ENCODE results near the gene AK8. TPM values are rescaled to one million over a fixed set of nuclear protein-coding genes. Genes with fewer than 3 reads are reported as not detected.

AK8 gene
- total and polyA plus RNA-seq, 2 experiments from 2014 or later = 0.14 to 0.78 TPM

DNA sequence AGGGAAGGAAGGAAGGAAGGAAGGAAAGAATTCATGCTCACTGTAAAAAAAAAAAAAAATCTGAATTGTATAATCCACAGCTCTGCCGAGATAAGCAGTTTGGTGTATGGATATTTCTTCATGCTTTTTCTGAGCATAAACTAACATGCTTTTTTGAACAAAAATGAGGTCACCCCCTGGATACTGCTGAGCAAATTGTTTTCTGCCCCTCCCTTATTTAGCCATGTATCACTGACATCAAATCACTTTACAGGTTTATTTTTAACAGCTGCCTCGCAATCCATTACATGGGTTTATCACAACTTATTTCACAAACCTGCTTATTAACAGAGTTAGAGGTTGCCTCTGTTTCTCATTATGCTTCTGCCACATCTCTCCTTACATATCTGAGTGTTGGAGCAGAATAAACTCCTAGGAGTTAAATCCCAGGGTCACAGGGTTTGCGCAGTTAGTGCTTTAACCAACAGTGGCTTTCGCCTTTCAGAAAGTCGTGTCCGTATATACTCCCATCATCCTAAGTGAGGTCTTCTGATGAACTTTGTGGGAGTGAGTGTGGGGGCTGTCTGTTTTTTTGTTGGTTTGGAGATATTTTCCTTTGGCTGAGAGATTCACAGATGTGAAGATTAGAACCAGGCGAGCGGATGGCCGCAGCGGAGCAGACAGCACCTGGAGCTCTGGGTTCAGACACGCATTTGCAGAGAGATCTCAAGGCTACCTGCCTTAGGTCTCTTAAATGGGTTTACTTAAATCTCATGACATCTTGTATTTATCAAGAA lies 57.7 kb downstream of the AK8 start (continued):
- TF ChIP-seq, protein P1, sequence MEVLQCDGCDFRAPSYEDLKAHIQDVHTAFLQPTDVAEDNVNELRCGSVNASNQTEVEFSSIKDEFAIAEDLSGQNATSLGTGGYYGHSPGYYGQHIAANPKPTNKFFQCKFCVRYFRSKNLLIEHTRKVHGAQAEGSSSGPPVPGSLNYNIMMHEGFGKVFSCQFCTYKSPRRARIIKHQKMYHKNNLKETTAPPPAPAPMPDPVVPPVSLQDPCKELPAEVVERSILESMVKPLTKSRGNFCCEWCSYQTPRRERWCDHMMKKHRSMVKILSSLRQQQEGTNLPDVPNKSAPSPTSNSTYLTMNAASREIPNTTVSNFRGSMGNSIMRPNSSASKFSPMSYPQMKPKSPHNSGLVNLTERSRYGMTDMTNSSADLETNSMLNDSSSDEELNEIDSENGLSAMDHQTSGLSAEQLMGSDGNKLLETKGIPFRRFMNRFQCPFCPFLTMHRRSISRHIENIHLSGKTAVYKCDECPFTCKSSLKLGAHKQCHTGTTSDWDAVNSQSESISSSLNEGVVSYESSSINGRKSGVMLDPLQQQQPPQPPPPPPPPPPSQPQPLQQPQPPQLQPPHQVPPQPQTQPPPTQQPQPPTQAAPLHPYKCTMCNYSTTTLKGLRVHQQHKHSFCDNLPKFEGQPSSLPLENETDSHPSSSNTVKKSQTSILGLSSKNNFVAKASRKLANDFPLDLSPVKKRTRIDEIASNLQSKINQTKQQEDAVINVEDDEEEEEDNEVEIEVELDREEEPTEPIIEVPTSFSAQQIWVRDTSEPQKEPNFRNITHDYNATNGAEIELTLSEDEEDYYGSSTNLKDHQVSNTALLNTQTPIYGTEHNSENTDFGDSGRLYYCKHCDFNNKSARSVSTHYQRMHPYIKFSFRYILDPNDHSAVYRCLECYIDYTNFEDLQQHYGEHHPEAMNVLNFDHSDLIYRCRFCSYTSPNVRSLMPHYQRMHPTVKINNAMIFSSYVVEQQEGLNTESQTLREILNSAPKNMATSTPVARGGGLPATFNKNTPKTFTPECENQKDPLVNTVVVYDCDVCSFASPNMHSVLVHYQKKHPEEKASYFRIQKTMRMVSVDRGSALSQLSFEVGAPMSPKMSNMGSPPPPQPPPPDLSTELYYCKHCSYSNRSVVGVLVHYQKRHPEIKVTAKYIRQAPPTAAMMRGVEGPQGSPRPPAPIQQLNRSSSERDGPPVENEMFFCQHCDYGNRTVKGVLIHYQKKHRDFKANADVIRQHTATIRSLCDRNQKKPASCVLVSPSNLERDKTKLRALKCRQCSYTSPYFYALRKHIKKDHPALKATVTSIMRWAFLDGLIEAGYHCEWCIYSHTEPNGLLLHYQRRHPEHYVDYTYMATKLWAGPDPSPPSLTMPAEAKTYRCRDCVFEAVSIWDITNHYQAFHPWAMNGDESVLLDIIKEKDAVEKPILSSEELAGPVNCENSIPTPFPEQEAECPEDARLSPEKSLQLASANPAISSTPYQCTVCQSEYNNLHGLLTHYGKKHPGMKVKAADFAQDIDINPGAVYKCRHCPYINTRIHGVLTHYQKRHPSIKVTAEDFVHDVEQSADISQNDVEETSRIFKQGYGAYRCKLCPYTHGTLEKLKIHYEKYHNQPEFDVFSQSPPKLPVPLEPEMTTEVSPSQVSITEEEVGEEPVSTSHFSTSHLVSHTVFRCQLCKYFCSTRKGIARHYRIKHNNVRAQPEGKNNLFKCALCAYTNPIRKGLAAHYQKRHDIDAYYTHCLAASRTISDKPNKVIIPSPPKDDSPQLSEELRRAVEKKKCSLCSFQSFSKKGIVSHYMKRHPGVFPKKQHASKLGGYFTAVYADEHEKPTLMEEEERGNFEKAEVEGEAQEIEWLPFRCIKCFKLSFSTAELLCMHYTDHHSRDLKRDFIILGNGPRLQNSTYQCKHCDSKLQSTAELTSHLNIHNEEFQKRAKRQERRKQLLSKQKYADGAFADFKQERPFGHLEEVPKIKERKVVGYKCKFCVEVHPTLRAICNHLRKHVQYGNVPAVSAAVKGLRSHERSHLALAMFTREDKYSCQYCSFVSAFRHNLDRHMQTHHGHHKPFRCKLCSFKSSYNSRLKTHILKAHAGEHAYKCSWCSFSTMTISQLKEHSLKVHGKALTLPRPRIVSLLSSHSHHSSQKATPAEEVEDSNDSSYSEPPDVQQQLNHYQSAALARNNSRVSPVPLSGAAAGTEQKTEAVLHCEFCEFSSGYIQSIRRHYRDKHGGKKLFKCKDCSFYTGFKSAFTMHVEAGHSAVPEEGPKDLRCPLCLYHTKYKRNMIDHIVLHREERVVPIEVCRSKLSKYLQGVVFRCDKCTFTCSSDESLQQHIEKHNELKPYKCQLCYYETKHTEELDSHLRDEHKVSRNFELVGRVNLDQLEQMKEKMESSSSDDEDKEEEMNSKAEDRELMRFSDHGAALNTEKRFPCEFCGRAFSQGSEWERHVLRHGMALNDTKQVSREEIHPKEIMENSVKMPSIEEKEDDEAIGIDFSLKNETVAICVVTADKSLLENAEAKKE (CRISPR knock-in tag; IDR thresholded peaks at IDR 0.05) = no peak
- TF ChIP-seq CREB1 (CRISPR knock-in tag; IDR thresholded peaks at IDR 0.05; ENCODE audit: low read depth) (no peak), ZNF114 (CRISPR knock-in tag; IDR thresholded peaks at IDR 0.05) (no peak), JUNB (IDR thresholded peaks at IDR 0.05; ENCODE audit: unreplicated experiment) (no peak)

DNA sequence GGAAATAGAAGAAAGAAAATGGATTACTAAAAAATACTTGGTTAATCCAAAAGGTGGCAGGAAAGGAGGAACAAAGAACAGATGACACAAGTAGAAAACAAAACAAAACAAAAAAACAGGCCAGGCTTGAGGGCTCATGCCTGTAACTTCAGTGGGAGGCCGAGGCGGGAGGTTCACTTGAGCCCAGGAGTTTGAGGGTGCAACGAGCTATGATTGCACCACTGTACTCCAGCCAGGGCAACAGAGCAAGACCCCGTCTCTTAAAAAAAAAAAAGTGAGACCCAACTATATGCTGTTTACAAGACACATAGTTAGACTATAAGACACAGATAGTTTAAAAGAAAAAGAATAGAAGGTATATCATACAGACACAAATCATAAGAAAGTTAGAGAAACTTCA lies 59.5 kb downstream of the AK8 start:
- Mint-ChIP-seq H3K27me3 (ENCODE audit: insufficient read depth, low read depth, poor library complexity) (peaks cover 7% of the 10 kb centered on the region), H3K4me3 (no peak overlapping the region), H3K9me3 (no peaks in the 10 kb centered on the region), H3K36me3 (ENCODE audit: low read depth) (no peaks in the 10 kb centered on the region), H3K27ac (no peak overlapping the region), H3K4me1 (peaks cover 14% of the 10 kb centered on the region)
- H3K4me2 ChIP-seq = no peak overlapping the region
- no peak overlapping the region for H3K4me3 ChIP-seq
- no peaks in the 10 kb centered on the region for H4K20me1 ChIP-seq (replicated peaks; ENCODE audit: insufficient read depth)
- ATAC-seq = no peak
- H3K9me2 ChIP-seq (ENCODE audit: insufficient read depth) = no peaks in the 10 kb centered on the region
- no peaks in the 10 kb centered on the region for H3F3A ChIP-seq (replicated peaks; ENCODE audit: low read depth)
- no peaks in the 10 kb centered on the region for H3K4me1 ChIP-seq (ENCODE audit: insufficient read depth)
- H3K36me3 ChIP-seq (ENCODE audit: insufficient read depth) = no peaks in the 10 kb centered on the region
- H3K27me3 ChIP-seq (ENCODE audit: insufficient read depth) = no peaks in the 10 kb centered on the region
- no peak for DNase-seq (ENCODE audit: low spot score)
- no peaks in the 10 kb centered on the region for H3K79me2 ChIP-seq (replicated peaks; ENCODE audit: insufficient read depth)
- no peak overlapping the region for H3K27ac ChIP-seq (ENCODE audit: low read depth)
- H2AFZ ChIP-seq = no peak overlapping the region
- TF ChIP-seq, protein P2, sequence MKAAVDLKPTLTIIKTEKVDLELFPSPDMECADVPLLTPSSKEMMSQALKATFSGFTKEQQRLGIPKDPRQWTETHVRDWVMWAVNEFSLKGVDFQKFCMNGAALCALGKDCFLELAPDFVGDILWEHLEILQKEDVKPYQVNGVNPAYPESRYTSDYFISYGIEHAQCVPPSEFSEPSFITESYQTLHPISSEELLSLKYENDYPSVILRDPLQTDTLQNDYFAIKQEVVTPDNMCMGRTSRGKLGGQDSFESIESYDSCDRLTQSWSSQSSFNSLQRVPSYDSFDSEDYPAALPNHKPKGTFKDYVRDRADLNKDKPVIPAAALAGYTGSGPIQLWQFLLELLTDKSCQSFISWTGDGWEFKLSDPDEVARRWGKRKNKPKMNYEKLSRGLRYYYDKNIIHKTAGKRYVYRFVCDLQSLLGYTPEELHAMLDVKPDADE (IDR thresholded peaks at IDR 0.05) = no peak
- no peak for TF ChIP-seq CREB1 (CRISPR knock-in tag; IDR thresholded peaks at IDR 0.05; ENCODE audit: low read depth)
- TF ChIP-seq JUNB (IDR thresholded peaks at IDR 0.05; ENCODE audit: unreplicated experiment) = no peak
- TF ChIP-seq EZH2phosphoT487 (IDR thresholded peaks at IDR 0.05; ENCODE audit: unreplicated experiment) = no peak
- TF ChIP-seq, protein P3, sequence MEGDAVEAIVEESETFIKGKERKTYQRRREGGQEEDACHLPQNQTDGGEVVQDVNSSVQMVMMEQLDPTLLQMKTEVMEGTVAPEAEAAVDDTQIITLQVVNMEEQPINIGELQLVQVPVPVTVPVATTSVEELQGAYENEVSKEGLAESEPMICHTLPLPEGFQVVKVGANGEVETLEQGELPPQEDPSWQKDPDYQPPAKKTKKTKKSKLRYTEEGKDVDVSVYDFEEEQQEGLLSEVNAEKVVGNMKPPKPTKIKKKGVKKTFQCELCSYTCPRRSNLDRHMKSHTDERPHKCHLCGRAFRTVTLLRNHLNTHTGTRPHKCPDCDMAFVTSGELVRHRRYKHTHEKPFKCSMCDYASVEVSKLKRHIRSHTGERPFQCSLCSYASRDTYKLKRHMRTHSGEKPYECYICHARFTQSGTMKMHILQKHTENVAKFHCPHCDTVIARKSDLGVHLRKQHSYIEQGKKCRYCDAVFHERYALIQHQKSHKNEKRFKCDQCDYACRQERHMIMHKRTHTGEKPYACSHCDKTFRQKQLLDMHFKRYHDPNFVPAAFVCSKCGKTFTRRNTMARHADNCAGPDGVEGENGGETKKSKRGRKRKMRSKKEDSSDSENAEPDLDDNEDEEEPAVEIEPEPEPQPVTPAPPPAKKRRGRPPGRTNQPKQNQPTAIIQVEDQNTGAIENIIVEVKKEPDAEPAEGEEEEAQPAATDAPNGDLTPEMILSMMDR (conservative IDR thresholded peaks at IDR 0.05; ENCODE audit: low read depth in 2 of 2) = no peak
- TF ChIP-seq EZH2 (IDR thresholded peaks at IDR 0.05; ENCODE audit: low read depth, unreplicated experiment) = no peak
- TF ChIP-seq, protein P4, sequence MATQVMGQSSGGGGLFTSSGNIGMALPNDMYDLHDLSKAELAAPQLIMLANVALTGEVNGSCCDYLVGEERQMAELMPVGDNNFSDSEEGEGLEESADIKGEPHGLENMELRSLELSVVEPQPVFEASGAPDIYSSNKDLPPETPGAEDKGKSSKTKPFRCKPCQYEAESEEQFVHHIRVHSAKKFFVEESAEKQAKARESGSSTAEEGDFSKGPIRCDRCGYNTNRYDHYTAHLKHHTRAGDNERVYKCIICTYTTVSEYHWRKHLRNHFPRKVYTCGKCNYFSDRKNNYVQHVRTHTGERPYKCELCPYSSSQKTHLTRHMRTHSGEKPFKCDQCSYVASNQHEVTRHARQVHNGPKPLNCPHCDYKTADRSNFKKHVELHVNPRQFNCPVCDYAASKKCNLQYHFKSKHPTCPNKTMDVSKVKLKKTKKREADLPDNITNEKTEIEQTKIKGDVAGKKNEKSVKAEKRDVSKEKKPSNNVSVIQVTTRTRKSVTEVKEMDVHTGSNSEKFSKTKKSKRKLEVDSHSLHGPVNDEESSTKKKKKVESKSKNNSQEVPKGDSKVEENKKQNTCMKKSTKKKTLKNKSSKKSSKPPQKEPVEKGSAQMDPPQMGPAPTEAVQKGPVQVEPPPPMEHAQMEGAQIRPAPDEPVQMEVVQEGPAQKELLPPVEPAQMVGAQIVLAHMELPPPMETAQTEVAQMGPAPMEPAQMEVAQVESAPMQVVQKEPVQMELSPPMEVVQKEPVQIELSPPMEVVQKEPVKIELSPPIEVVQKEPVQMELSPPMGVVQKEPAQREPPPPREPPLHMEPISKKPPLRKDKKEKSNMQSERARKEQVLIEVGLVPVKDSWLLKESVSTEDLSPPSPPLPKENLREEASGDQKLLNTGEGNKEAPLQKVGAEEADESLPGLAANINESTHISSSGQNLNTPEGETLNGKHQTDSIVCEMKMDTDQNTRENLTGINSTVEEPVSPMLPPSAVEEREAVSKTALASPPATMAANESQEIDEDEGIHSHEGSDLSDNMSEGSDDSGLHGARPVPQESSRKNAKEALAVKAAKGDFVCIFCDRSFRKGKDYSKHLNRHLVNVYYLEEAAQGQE (IDR thresholded peaks at IDR 0.05; ENCODE audit: unreplicated experiment) = no peak
- TF ChIP-seq ZNF331 (CRISPR knock-in tag; IDR thresholded peaks at IDR 0.05; ENCODE audit: low read depth) = no peak

Data from GM23338 (cell line).